ENCODE measurements around the gene ACP7.
"Not testable (repeated sequence)": the region's sequence is repeated elsewhere in the genome, so short reads cannot be mapped to it uniquely, and the experiment has no call there.

Gene ACP7

GRCh38 chr19:39083983-39084731 is at the start of gene ACP7:
ACP7 (plus strand) TSS chr19:39084368; CDS start chr19:39085270, 902 bp downstream.
- DNase-seq: no peak

- no peak for DNase-seq
Measured at GRCh38 chr19:39036581-39036980, 47.6 kb upstream of the ACP7 start.

DNA sequence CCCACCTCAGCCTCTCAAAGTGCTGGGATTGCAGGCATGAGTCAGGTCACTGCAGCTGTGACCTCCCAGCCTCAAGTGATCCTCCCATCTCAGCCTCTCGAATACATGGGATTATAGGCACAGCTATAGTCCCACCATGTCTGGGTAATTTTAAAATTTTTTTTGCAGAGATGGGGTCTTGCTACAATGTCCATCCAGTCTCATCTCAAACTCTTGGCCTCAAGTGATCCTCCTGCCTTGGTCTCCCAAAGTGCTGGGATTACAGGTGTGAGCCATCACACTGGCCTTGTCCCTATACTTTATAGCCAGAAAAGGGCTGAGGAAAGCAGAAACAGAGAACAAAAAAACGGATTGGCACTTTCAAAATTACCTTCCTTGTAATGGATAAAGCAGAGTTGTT is 47.0 kb upstream of the ACP7 start:
- DNase-seq: no peak

DNA sequence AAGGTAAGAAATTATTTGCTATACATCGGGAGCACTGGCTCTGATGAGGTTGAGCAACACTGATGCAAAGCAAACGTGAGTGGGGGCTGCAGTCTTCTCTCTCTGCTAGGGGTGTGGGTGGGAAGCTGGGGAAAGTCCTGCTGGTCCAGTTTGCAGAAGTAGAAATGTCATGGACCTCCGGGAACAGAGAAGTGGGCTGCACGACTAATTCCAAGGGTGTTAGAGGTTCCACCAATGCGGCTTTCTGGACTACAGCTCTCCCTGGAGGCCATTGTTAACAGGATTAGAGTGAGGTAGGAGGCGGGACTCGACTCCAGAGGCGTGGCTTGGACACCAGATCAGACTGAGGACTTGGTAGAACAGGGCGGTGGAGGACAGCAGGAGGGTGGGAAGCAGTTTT is 46.1 kb upstream of the ACP7 start:
- DNase-seq: peak; percentile 35

DNA sequence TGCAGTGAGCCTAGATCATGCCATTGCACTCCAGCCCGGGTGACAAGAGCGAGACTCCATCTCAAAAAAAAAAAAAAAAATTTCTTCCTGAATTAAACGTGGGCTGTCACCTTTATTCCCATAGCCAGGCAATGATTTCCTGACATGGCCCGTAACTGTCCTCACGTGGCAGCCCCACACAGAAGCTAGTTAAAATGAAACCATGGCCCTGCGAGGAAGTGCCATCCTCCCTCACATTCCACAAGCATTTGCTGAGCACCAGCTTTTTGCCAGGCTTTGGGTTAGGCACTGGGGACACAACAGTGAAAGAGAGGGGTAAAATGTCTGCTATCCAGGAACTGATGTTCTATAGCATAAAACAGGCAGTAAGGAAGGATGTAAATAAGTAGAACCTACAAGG is 38.7 kb upstream of the ACP7 start:
- no peak for DNase-seq

DNA sequence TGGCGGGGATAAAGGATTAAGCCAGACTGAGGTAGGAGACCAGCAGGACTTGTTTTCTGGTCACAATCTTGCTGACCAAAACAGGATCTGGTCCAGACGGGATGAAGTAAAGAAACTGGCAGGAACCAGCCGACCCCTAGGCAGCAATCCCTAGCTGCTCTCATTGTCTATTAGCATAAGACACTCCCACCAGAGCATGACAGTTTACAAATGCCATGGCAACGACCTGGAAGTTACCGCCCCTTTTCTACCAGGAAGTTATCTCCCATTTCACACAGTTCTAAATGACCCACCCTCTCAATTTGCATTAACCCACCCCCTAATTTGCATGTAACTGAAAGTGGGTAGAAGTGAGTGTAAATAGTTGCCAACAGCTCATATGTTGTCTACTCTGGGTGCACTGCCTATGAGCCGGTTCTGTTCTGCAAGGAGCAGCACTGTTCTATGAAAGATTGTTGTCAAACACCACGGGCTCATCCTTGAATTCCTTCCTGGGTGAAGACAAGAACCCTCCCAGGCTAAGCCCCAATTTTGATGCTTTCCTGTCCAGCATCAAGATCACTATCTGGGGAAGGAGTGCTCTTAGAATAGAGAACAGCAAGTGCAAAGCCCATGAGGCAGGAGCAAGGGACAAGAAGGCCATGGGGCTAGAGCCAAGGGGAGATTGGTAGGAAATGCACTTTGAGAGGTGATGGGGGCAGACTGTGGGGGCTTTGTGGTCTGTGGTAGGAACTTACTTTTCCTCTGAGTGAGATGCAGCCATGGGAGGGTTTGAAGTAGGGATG is 37.9 kb upstream of the ACP7 start:
- peak; percentile 29 for DNase-seq

GRCh38 chr19:39047073-39047472 is 37.1 kb upstream of the ACP7 start:
- no peak for DNase-seq

DNA sequence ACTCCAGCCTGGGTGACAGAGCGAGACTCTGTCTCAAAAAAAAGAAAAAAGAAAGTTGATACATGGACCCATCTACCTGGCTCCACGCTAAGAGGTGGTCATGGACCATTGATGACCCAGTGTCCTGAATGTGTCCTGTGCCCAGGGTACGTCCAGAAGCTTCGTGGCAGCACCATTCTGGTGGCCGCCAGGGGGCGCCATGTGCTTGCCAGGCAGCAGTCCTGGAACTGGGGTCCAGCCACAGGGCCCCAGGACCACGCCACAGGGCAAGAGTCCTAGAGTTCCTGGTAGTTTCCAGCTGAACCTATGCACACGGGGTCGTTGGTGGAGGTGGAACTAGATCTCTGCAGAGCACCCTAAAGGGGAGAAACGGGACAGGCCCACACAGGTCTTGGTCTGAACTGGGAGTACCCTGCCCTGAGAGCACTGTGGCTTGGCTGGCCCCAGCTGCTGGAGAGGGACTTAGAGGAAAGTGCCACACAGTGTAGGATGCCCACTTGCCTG is 31.9 kb upstream of the ACP7 start:
- DNase-seq: peak; percentile 72

DNA sequence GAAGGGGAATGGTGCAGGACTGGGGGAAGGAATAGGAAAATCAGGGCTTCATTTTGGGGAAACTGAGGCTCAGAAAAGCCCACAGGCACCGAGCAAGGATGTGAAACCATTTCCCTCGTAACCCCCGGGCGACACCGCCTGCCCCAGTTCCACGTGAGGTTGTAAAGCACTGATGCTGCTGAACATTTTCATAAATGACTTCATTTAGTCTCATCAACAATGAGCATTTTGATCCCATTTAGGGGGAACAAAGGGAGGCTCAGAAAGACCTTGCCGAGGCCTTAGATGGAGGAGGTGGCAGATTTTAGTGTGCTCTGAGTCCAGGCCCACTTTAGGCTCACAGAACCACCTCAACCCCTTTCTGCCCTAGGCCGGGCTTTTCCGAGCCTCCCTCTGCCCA is 31.3 kb upstream of the ACP7 start:
- no peak for DNase-seq

GRCh38 chr19:39053276-39054090 is 30.7 kb upstream of the ACP7 start:
- no peak for DNase-seq

- DNase-seq: no peak
Measured at GRCh38 chr19:39054091-39054470, 30.1 kb upstream of the ACP7 start.

- no peak for DNase-seq
Measured at GRCh38 chr19:39057615-39058014, 26.6 kb upstream of the ACP7 start.

- DNase-seq: no peak
Measured at GRCh38 chr19:39059302-39059701, 24.9 kb upstream of the ACP7 start.

- DNase-seq: peak; percentile 51
Measured at GRCh38 chr19:39060171-39060570, 24.0 kb upstream of the ACP7 start.

DNA sequence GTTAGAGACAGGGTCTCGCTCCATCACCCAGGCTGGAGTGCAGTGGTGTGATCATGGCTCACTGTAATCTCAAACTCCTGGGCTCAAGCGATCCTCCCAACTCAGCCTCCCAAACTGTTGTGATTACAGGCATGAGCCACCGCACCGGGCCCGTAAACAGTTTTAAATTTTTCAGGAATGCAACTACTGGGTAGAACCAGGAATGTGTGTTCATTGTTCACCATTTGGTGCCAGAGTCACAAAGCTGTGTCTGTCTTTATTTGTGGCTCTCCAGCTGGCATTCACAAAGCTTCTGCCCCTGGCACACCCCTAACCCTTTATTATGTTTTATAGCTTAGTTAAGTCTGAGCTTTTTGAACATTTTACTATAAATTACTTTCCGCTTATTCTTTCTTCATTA is 19.8 kb upstream of the ACP7 start:
- DNase-seq: no peak

DNA sequence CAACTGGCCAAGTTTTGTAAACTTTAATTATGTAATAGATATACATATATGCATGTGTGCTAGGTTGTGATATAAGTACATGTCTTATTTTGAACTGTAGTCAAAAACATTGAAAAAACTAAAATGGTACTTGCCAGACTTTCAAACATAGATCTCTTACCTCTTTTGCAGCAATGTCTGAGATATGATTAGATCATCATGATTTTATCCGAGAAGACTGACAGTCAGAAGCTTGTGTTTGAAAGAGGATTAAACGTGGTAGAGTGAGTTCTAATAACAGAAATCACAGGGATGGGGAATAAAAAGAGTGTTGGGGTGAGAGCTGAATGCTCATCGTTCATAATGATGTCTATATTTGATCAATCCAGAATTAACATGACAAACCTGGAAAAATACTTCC is 18.2 kb upstream of the ACP7 start:
- no peak for DNase-seq

DNA sequence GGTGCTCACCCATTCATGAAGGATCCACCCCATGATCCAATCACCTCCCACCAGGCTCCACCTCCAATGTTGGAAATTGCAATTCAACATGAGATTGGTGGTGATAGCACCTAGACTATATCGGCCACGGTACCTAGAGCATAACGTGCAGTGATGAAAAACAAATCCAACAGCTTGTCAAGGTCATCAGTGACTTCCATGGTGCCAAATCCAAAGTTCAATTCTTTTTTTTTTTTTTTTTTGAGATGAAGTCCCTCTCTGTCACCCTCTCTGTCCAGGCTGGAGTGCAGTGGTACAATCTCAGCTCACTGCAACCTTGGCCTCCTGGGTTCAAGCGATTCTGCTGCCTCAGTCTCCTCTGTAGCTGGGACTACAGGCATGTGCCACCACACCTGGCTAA is 17.1 kb upstream of the ACP7 start:
- no peak for DNase-seq

DNA sequence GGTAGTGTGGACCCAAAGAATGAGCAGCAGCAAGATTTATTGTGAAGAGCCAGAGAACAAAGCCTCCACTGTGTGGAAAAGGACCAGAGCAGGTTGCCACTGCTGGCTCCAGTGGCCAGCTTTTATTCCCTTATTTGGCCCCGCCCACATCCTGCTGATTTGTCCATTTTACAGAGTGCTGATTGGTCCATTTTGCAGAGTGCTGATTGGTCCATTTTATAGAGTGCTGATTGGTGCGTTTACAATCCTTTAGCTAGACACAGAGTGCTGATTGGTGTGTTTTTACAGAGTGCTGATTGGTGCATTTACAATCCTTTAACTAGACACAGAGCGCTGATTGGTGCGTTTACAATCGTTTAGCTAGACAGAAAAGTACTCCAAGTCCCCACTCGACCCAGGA is 15.9 kb upstream of the ACP7 start:
- DNase-seq: not testable (repeated sequence)

GRCh38 chr19:39070888-39071287 is 13.3 kb upstream of the ACP7 start:
- no peak for DNase-seq

DNA sequence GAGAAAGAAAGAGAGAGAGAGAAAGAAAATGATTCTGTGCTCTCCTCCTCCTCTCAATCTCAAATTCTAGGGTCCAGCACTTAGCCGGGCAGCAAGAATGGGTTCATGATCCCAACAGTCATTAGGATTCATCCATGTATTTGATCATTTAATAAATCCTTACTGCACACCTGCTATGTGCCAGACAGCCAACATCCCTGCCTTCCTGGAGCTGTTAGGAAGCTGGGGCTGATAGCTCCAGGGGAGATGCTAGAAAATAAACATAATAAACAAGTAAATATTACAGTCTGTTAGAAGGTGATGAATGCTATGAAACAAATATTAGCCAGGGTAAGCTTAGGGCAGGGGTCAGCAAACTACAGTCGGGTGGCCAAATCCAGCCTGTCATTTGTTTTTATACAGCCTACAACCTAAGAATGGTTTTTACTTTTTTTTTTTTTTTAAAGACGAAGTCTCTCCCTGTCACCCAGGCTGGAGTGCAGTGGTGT is 9.9 kb upstream of the ACP7 start:
- no peak for DNase-seq

GRCh38 chr19:39074942-39075341 is 9.2 kb upstream of the ACP7 start:
- DNase-seq: no peak

- no peak for DNase-seq
Measured at GRCh38 chr19:39077323-39077722, 6.8 kb upstream of the ACP7 start.
